Keratinocyte (primary cell): ENCODE data around the gene OR2L13. TPM values are rescaled to one million over a fixed set of nuclear protein-coding genes. Genes with fewer than 3 reads are reported as not detected.

Source experiments
- DNase-seq: peaks from one replicate; pipeline ENCODE4 v3.0.0-alpha.2; 2011; ENCODE audit warnings: low read depth, missing footprints, low spot score
- FAIRE-seq: peaks from 2 replicates; lab custom pipeline; 2011; peaks lifted over from hg19 to GRCh38; lab: Jason Lieb, UNC
- H2AFZ ChIP-seq: 2 replicates; pipeline ENCODE4 v1.6.0; 2012; ENCODE audit warnings: low read length, control low read depth, inconsistent platforms; ENCODE audit not compliant: control insufficient read depth
- H3K27ac ChIP-seq: 2 replicates; pipeline ENCODE4 v1.5.1; 2011; ENCODE audit warnings: low read length; ENCODE audit not compliant: control insufficient read depth, insufficient read depth
- H3K27me3 ChIP-seq: 3 replicates; pipeline ENCODE4 v1.6.0; 2011; ENCODE audit warnings: low read length; ENCODE audit not compliant: control insufficient read depth, insufficient read depth; ENCODE audit errors: extremely low read depth
- H3K36me3 ChIP-seq, 2 experiments: 2 replicates in 1 of 2; 3 replicates in 1 of 2; pipeline ENCODE4 v1.5.1; 2011; ENCODE audit warnings: low read length in 2 of 2, mild to moderate bottlenecking in 1 of 2; ENCODE audit not compliant: control insufficient read depth in 2 of 2, insufficient read depth in 2 of 2; ENCODE audit errors: extremely low read depth in 1 of 2
- H3K4me1 ChIP-seq: 3 replicates; pipeline ENCODE4 v1.5.1; 2011; ENCODE audit warnings: low read length; ENCODE audit not compliant: control insufficient read depth, insufficient read depth; ENCODE audit errors: extremely low read depth
- H3K4me2 ChIP-seq: 3 replicates; pipeline ENCODE4 v1.6.0; 2011; ENCODE audit warnings: low read depth, low read length; ENCODE audit not compliant: control insufficient read depth, insufficient read depth; ENCODE audit errors: extremely low read depth
- H3K4me3 ChIP-seq, 3 experiments: fragments of 200-600 bp in 1 of 3; sonication (generic) in 1 of 3; 2 replicates in 2 of 3; 3 replicates in 1 of 3; pipeline ENCODE4 v1.5.1; 2011 to 2016; ENCODE audit warnings: low read length in 3 of 3, mild to moderate bottlenecking in 3 of 3, control low read depth in 2 of 3, inconsistent platforms in 1 of 3, low read depth in 1 of 3, mixed read lengths in 1 of 3, mixed run types in 1 of 3, moderate library complexity in 1 of 3; ENCODE audit not compliant: control insufficient read depth in 2 of 3, insufficient read depth in 2 of 3; ENCODE audit errors: extremely low read depth in 1 of 3
- H3K79me2 ChIP-seq: 2 replicates; pipeline ENCODE4 v1.6.0; 2012; ENCODE audit warnings: low read length; ENCODE audit not compliant: control insufficient read depth, insufficient read depth
- H3K9ac ChIP-seq: 3 replicates; pipeline ENCODE4 v1.6.0; 2011; ENCODE audit warnings: low read length; ENCODE audit not compliant: control insufficient read depth, insufficient read depth; ENCODE audit errors: extremely low read depth
- H3K9me1 ChIP-seq: 3 replicates; pipeline ENCODE4 v1.6.0; 2011; ENCODE audit warnings: low read length; ENCODE audit not compliant: control insufficient read depth, insufficient read depth; ENCODE audit errors: extremely low read depth
- H3K9me3 ChIP-seq: 2 replicates; pipeline ENCODE4 v1.5.1; 2012; ENCODE audit warnings: low read depth, low read length; ENCODE audit not compliant: control insufficient read depth
- H4K20me1 ChIP-seq: 3 replicates; pipeline ENCODE4 v1.6.0; 2011; ENCODE audit warnings: low read length; ENCODE audit not compliant: control insufficient read depth, insufficient read depth; ENCODE audit errors: extremely low read depth
- EZH2 ChIP-seq: IDR thresholded peaks from one replicate; pipeline ENCODE4 v1.6.1; 2012; ENCODE audit warnings: inconsistent platforms, mild to moderate bottlenecking, low read length, moderate library complexity
- dilution Hi-C: fragments of 300-500 bp; cut with MboI; formaldehyde crosslinking; loops from one replicate; pipeline ENCODE4 v1.7.0; 2020; ENCODE audit warnings: low sequenced_read_pairs; ENCODE audit not compliant: extremely low pct_ligation_motif_present
- polyA plus RNA-seq, 5 experiments: library from polyadenylated mRNA; depleted of rRNA in 3 of 5; stranded (reverse) in 3 of 5; stranded (forward) in 1 of 5; unstranded in 1 of 5; fragments of >200 nt; gene quantifications; 1 replicate in 1 of 5; 2 replicates in 3 of 5; 3 replicates in 1 of 5; pipeline versions ENCODE4 v1.2.1 to v1.2.3, GENCODE V29; 2011 to 2012; ENCODE audit warnings: missing spikeins in 2 of 5, low read depth in 1 of 5, low replicate concordance in 1 of 5
- TF ChIP-seq, protein P1 (sequence below), 3 experiments: IDR thresholded peaks in 1 of 3; conservative IDR thresholded peaks in 1 of 3; optimal IDR thresholded peaks in 1 of 3; 2 replicates in 2 of 3; 3 replicates in 1 of 3; pipeline versions ENCODE3 to v1.5.1; 2011; ENCODE audit warnings: low read length in 3 of 3, mild to moderate bottlenecking in 3 of 3, moderate library complexity in 2 of 3, control low read depth in 1 of 3, inconsistent platforms in 1 of 3; ENCODE audit not compliant: insufficient read depth in 2 of 3; ENCODE audit errors: extremely low read depth in 1 of 3

OR2L13 gene
- polyA plus RNA-seq, 1 donor (not counting 4 experiments of a cell fraction or from before 2014, with no cell fraction given), result not detected

DNA sequence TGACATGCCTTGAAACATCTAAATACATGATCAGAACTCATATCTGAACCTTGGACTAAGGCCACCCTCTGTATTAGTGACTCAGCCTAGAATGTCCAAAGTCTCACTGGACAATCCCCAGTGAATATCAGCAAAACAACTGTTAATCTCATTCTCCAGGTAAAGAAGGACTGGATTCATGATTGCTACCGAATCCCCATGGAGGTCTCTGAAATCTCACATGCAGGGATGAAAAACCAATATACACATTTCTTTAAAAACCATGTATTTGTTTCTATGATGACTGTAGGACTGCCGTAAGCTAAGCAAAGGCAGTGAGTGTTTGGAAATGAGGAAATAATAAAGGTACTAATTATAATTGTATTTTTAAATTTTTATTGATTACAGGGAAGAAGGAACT lies 48.4 kb upstream of the OR2L13 start, which contains the start of gene OR2L3:
OR2L3 (plus strand) TSS at position 301 of the 400 bp plus-strand sequence. CDS start 13,846 bp downstream, outside the sequence.
- H3K36me3 ChIP-seq, result no peaks in the 10 kb centered on the region
- no peaks in the 10 kb centered on the region for H3K27me3 ChIP-seq
- H2AFZ ChIP-seq, result no peak within 1 kb of the TSS
- no peak within 1 kb of the TSS for H3K4me2 ChIP-seq
- TF ChIP-seq, protein P1, sequence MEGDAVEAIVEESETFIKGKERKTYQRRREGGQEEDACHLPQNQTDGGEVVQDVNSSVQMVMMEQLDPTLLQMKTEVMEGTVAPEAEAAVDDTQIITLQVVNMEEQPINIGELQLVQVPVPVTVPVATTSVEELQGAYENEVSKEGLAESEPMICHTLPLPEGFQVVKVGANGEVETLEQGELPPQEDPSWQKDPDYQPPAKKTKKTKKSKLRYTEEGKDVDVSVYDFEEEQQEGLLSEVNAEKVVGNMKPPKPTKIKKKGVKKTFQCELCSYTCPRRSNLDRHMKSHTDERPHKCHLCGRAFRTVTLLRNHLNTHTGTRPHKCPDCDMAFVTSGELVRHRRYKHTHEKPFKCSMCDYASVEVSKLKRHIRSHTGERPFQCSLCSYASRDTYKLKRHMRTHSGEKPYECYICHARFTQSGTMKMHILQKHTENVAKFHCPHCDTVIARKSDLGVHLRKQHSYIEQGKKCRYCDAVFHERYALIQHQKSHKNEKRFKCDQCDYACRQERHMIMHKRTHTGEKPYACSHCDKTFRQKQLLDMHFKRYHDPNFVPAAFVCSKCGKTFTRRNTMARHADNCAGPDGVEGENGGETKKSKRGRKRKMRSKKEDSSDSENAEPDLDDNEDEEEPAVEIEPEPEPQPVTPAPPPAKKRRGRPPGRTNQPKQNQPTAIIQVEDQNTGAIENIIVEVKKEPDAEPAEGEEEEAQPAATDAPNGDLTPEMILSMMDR (optimal IDR thresholded peaks at IDR 0.05 in 1 of 3, IDR thresholded peaks at IDR 0.05 in 1 of 3, conservative IDR thresholded peaks at IDR 0.05 in 1 of 3; ENCODE audit: extremely low read depth in 1 of 3, insufficient read depth in 2 of 3, low read length in 3 of 3), result no peak
- TF ChIP-seq EZH2, result no peak
- no peaks in the 10 kb centered on the region for H3K9me3 ChIP-seq
- H3K79me2 ChIP-seq, result no peaks in the 10 kb centered on the region
- dilution Hi-C loops, result no loop called here
- H3K9me1 ChIP-seq, result no peaks in the 10 kb centered on the region
- no peak within 1 kb of the TSS for H3K9ac ChIP-seq
- DNase-seq (no peak), FAIRE-seq (no peak)
- no peaks in the 10 kb centered on the region for H3K4me1 ChIP-seq
- no peak within 1 kb of the TSS for H3K27ac ChIP-seq
- no peak within 1 kb of the TSS for H3K4me3 ChIP-seq
- no peaks in the 10 kb centered on the region for H4K20me1 ChIP-seq

GRCh38 chr1:248047008-248047407 lies 48.0 kb upstream of the OR2L13 start:
- Histone ChIP-seq H3K9me3 (no peaks in the 10 kb centered on the region), H2AFZ (no peak overlapping the region), H3K4me3 (no peak overlapping the region), H3K4me2 (no peak overlapping the region), H3K4me1 (no peaks in the 10 kb centered on the region), H3K9ac (no peak overlapping the region), H3K36me3 (no peaks in the 10 kb centered on the region), H3K9me1 (no peaks in the 10 kb centered on the region), H3K79me2 (no peaks in the 10 kb centered on the region), H3K27me3 (no peaks in the 10 kb centered on the region), H3K27ac (no peak overlapping the region), H4K20me1 (no peaks in the 10 kb centered on the region)
- dilution Hi-C loops, result no loop called here
- FAIRE-seq (no peak), DNase-seq (no peak)
- TF ChIP-seq, protein P1 (optimal IDR thresholded peaks at IDR 0.05 in 1 of 3, IDR thresholded peaks at IDR 0.05 in 1 of 3, conservative IDR thresholded peaks at IDR 0.05 in 1 of 3; ENCODE audit: extremely low read depth in 1 of 3, insufficient read depth in 2 of 3, low read length in 3 of 3), result no peak
